ENCODE results near the gene HELQ. TPM values are rescaled to one million over a fixed set of nuclear protein-coding genes. Genes with fewer than 3 reads are reported as not detected.

The HELQ gene
- total RNA-seq, 4 donors from 2014 or later: 17.9 to 48.7 (median 25.2) TPM

- intact Hi-C loops (cut with DNase I; ENCODE audit: low total_unique reads): no loop called here
- Histone ChIP-seq H3K27me3 (no peaks in the 10 kb centered on the region), H3K9me3 (no peaks in the 10 kb centered on the region), H3K4me1 (no peaks in the 10 kb centered on the region), H3K27ac (no peak overlapping the region), H3K36me3 (no peaks in the 10 kb centered on the region), H3K4me3 (no peak overlapping the region)
- TF ChIP-seq CTCF (IDR thresholded peaks at IDR 0.05): peak in 3 of 4 experiments; percentile 13 to 30 (median 30)
- TF ChIP-seq POLR2A (IDR thresholded peaks at IDR 0.05): no peak
- DNase-seq: no peak
These were observed 92.9 kb downstream of the HELQ start for GRCh38 chr4:83362492-83363329.

- Histone ChIP-seq H3K9me3 (no peaks in the 10 kb centered on the region), H3K27ac (no peak overlapping the region), H3K36me3 (no peaks in the 10 kb centered on the region), H3K4me3 (no peak overlapping the region), H3K27me3 (no peaks in the 10 kb centered on the region), H3K4me1 (peaks cover 0 to 6% of the 10 kb centered on the region in 2 donors)
- no peak for TF ChIP-seq POLR2A (IDR thresholded peaks at IDR 0.05)
- intact Hi-C loops (cut with DNase I; ENCODE audit: low total_unique reads): no loop called here
- DNase-seq: no peak
These were observed 94.1 kb downstream of the HELQ start for GRCh38 chr4:83361416-83362103.

- intact Hi-C loops (cut with DNase I; ENCODE audit: low total_unique reads): no loop called here
- no peak for DNase-seq
- Histone ChIP-seq H3K4me3 (no peak overlapping the region), H3K9me3 (no peaks in the 10 kb centered on the region), H3K36me3 (no peaks in the 10 kb centered on the region), H3K27ac (no peak overlapping the region), H3K4me1 (peaks cover 0 to 6% of the 10 kb centered on the region in 2 donors), H3K27me3 (no peaks in the 10 kb centered on the region)
- TF ChIP-seq CTCF (IDR thresholded peaks at IDR 0.05): no peak
- TF ChIP-seq POLR2A (IDR thresholded peaks at IDR 0.05): no peak
These were observed 95.6 kb downstream of the HELQ start for GRCh38 chr4:83360018-83360417.

- Histone ChIP-seq H3K9me3 (no peaks in the 10 kb centered on the region), H3K27me3 (no peaks in the 10 kb centered on the region), H3K27ac (peak overlapping the region in 1 of 2 donors; percentile 85), H3K36me3 (no peaks in the 10 kb centered on the region), H3K4me3 (no peak overlapping the region), H3K4me1 (peaks cover 0 to 6% of the 10 kb centered on the region in 2 donors)
- intact Hi-C loops (cut with DNase I; ENCODE audit: low total_unique reads): no loop called here
- DNase-seq: no peak
- TF ChIP-seq POLR2A (IDR thresholded peaks at IDR 0.05) (no peak), CTCF (IDR thresholded peaks at IDR 0.05) (no peak)
These were observed 97.2 kb downstream of the HELQ start for GRCh38 chr4:83358410-83358809.

Small RNAs within 50 kb of the gene (small RNA-seq; reads per million reads assigned to genes)
- not detected for gene AC114781.5

Other genes with a start within 250 kb of the HELQ start
- gene COQ2, start 171.0 kb downstream of the HELQ start, total RNA-seq: 10 to 100 TPM in 2 of 4 donors, 1 to 10 TPM in 2; 3.2 to 22.6 (median 9.5) TPM
- 10 to 100 TPM in 1 of 4 donors, 1 to 10 TPM in 3; 1.3 to 10.2 (median 5.8) TPM for gene HPSE, start 121.0 kb downstream of the HELQ start, total RNA-seq
- 10 to 100 TPM in 3 of 4 donors, 1 to 10 TPM in 1; 7.7 to 55.5 (median 16.8) TPM for gene MRPS18C, start 235 bp upstream of the HELQ start, total RNA-seq
- gene ABRAXAS1, start 29.3 kb upstream of the HELQ start, total RNA-seq: 10 to 100 TPM in 3 of 4 donors, 1 to 10 TPM in 1; 7.4 to 61.5 (median 29.3) TPM
- 1 to 10 TPM; 3.8 to 8.1 (median 4.7) TPM for gene GPAT3, start 80.3 kb upstream of the HELQ start, total RNA-seq